GM19025 (cell line): ENCODE data around the gene F13A1.

Experiments used
- ATAC-seq: cut with Tn5 transposase; IDR thresholded peaks from one replicate; pipeline ENCODE4 v1.9.1; 2021; ENCODE audit warnings: mild to moderate bottlenecking, low read depth, moderate library complexity; ENCODE audit not compliant: unreplicated experiment

The F13A1 gene

DNA sequence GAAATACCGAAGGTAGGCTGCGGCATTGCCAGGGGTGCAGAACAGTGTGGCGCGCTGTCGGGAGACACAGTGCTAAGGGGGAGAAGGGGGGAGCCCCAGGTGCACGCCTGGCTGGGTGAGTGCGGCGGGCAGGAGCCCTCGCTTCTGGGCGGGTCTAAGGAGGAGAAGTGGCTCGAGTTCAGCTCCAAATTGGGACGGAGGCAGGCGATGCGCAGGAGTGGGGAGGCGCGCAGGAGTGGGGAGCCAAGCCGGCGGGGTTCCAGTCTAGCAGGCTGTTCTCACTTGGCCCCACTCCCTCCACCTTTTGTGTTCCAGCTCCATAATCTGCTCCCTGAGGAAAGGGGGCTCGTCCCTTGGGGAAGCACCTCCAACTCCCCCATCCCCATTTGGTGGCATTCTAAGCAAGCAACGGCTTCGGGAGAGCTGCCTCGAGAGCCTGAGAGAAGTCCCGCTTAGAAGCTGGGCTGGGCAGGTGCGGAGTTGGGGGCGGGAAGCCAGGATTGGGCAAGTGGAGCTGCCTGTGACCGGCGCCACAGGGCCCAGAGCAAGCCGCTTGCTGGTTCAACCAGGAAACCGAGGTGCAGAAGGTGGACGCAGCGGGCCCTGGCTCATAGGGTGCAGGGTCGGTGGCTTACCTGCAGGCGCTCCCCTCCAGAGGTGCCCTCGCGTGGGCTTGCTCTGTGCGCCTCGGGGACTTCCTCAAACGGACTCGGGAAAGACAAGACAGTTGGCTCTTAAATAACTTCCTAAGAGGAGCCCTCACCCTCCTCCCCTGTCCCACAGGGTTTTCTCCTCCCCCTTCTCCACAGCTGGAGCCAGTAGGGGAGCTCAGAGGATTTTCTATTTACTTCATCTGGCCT is at the start of gene F13A1:
Gene F13A1 (minus strand): TSS at position 711 of the 860 bp plus-strand sequence. CDS start 1,998 bp downstream, outside the sequence.
- ATAC-seq = no peak

DNA sequence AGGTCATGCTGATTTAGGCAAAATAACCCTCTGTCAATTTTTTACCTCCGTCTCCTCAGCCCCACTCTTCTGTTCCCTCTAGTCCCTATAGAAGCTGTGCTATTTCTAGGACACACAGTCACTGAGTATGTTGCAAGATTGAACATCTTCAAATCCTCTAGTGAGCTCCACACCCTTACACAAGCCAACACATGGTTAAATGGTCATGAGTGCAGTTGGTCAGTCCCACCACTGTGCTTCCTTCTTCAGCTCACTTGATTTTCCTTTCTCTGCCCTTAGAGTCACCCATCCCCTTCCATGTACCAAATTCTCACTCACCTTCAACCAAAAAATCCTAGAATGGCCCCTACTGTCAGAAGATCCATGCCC is 48.2 kb upstream of the F13A1 start:
- no peak for ATAC-seq

GRCh38 chr6:6368040-6368683 is 47.7 kb upstream of the F13A1 start:
- no peak for ATAC-seq

DNA sequence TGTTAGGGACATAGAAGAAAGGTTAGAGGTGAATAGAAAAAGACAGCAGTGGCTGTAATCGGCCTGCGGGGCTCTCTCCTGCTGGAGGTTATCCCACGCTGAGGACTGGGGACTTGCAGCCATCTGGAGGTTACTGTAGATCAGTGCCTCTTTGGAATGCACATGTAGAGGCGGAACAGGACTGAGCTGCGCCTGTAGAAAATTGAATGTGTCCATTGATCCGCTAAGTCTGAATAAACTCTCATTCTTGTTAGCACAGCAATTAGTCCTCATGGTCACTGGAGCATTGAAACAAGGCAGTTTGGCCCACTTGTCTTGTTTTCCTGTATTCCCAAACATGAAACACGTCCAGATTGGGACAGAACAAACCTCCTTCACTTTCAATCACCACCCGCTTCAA is 46.3 kb upstream of the F13A1 start:
- ATAC-seq = no peak

DNA sequence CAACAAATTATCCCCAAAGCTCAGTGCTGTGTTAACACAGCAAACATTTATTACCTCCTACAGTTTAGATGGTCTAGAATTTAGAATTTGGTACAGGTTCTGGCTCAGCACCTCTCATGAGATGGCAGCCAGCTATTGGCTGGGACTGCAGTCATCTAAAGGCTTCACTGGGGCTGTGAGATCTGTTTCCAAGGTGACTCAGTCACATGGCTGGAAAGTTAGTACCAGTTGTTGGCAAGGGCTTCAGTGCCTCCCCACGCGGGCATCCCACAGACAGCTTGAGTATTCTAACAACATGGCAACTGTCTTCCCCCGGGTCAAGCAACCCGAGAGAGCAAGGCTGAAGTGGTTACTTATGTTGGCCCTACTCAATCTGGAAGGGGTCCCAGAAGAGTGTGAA is 44.8 kb upstream of the F13A1 start:
- no peak for ATAC-seq

DNA sequence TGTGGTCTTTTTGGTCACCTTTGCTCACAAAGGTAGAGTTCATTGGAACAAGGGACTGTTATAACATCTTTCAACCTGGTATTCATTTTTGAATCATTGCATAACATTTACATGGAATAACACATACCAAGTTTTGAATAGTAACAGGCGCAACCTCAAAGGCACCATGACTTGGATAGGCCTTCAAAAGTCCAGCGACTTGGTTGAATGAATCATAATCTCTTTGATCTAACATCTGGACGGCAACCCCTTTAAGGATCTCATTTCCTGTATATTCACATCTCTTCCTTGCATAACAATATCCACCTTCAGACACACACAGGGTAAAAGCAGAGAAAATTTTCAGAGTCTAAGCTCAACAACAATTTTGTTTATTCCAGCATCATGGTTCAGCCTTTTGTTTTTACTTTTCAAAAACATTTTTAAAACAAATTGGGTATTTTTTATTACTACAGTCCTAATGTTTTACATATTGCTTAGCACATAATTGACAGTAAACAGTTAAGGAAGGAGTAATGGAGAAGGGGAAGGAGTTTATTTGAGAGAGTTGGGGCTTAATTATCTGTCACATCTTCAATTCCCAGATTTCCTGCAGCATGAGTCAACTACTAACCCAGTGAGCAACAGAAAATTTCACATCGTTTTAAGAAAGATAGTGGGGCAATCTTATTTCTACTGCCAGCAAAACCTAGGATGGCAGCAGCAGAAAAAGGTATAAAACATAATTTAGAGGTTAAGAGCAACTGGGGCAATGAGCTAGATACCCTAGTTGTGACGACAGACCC is 41.8 kb upstream of the F13A1 start:
- no peak for ATAC-seq

- no peak for ATAC-seq
These were observed 37.1 kb upstream of the F13A1 start for GRCh38 chr6:6357530-6357929.

DNA sequence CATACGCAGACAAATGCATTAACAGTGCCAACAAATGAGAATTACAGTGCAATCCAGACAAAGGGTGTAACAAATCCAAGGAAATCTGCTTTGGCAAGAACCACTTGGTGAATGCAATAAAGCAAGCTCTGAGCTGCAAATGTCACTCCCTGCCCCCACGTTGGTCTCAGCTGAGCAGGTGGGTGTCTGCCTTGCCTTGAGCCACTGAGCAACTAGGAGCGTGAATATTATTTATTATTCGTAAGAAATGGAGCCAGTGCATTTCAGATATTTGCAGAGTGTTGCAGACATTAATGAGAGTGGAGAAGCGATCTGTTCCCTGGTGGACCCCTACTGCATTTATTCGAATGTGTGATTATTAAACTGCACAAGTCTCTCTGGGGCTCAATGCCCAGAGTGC is 36.6 kb upstream of the F13A1 start:
- no peak for ATAC-seq

GRCh38 chr6:6352772-6353171 is 32.3 kb upstream of the F13A1 start:
- no peak for ATAC-seq

- ATAC-seq = no peak
These were observed 31.1 kb upstream of the F13A1 start for GRCh38 chr6:6351511-6352025.

DNA sequence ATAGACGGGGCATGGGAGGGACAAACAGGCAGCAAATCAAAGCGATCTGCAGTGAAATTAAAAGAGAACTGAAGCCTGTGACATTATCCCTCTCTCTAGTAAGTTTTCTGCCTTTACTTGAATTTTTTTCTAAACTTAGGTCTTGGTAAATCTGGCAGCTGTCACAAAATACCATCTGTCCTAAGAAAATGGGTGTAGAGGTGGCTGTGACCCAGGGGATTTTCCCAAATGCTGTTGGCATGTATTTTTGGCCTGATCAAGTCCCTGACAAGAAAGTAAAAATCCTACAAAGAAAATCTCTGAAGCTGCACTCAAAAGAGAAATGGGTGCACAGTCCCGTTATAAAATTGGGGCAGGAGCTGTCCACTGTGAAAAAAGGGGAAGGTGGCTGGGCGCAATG is 30.2 kb upstream of the F13A1 start:
- ATAC-seq = no peak

DNA sequence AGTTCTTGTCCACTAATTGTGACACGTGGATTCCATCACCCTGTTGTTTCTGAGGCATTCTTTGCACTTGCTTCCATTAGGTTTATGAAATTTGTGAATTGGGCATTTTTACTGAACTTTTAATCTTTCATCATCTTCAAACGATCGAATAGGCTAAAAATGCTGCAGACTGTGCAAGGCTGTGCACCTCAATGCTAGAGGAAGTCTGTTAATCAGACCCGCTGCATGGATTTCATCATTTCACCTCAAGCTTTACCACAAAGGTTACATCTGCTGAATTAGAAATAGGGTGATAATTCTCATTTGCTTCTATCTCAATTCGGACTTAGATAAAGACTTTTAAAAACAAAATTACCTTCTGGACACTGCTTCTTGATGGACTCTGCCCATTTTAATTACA is 27.8 kb upstream of the F13A1 start:
- ATAC-seq = no peak

DNA sequence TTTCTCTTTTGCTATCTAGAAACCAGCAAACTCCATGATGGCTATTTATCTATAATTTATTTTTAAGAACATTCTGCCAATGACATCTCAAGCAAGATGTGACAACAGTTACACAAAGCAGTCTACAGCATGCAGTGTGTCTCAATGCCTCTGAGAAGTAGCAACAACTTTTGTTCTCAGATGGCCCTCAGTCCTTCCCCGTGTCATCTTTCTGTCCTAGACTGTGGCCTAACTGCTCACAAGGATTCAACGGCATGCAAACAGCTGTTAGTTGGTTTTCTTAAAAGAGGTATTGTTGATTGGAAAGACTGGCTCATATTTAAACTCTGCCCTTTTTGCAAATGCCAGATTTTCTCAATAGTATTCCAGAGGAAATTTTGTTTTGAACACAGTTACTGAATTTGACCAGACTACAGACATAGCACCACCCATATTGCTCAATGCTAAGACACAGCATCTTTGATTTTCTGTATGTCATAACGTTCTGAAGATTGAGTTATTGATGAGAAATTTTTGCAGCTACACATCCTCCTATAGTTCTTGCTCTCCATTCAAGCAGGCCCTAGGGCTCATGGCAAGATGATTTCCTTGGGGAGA is 26.1 kb upstream of the F13A1 start:
- ATAC-seq = no peak

DNA sequence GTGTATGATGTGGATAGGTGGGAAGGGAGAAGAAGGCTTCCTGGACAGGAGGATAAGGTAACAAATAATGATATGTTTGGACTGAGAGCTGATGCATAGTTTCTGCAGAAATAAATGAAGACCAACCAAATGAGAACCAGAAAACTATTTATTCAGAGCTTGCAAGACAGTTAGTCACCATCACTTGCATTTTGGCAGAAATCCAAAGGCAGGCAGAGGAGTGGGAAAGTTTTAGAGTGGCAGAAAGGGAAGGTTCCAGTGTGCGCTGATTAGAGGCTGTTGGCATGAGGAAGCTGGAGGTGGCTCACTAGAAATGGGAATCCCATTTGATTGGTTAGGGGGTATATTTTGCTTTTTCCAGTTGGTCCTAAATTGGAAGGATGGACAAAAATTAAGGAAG is 13.0 kb upstream of the F13A1 start:
- no peak for ATAC-seq

- ATAC-seq = peak; percentile 25
These were observed 12.4 kb upstream of the F13A1 start for GRCh38 chr6:6332811-6333244.

DNA sequence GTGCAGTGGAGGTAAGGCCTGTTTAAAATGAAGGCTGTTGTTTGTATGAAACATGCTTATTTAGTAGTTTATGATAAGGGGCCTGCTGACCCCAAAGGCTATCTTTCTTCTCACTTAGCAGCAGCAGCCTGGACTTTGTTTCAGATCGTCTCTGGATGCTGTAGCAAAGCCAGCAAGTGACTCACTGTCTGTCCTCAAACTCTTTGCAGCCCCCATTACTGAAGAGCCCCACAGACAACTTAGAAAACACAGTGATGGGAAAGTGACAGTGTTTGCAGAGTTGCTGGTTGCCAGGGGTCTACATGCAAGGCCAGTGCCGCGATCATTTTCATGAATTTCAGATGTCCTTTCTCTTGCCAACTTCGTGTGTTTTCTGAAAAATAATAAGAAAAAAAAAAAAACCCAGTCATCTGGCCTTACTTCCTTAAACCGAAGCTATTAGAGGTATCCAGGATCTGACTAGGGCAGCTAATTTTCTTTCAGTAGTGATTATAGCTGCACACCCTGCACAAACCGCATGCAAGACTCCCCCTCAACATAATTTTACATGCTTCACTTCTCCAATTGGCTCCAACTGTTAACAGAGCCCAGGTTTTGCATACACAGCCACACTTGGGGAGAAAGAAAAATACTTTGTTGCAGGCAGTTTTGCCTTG is 11.6 kb upstream of the F13A1 start:
- peak; percentile 49 for ATAC-seq

GRCh38 chr6:6331393-6331792 is 10.9 kb upstream of the F13A1 start:
- ATAC-seq = peak; percentile 72

DNA sequence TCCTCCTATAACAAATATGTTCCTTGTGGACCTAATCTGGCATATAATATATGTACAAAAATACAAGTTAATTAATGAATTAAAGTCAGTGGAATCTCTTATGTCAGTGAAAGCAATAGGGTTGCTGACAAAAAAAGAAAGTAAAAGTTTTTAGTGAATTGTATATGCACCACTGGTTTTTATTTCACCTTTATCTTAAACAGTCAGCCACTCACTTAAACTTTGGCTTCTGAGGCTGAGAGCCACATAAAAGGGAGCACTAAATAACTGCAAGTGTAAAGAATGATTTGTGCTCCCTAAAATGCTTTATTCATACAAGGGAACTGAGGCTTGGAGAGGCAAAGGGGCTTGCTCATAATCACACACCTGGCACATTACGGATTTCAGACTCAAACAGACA is 9.9 kb upstream of the F13A1 start:
- ATAC-seq = no peak

GRCh38 chr6:6328451-6328850 is 8.0 kb upstream of the F13A1 start:
- no peak for ATAC-seq

DNA sequence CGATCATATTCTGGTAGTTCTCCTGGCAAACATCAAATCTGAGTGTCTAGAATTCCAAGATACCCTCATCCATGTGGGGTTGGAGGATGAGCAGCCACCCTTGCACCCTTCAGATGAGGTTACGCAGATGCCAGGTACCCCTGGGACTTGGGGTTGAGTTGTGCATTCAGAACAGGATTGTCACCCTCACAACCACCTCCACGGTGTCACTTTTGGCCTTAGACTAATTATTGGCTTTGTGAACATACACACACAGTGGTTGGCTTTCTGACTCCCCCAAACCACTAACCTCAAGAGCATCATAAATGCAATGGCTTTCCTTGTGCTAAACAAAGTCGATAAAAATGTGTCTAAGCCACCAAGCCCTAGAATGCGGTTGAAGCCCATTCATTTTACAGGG is 2.9 kb upstream of the F13A1 start:
- no peak for ATAC-seq
